H1 (cell line): ENCODE measurements around the gene GANAB. TPM values are rescaled to one million over a fixed set of nuclear protein-coding genes. Genes with fewer than 3 reads are reported as not detected.

Experiments
- FOSL1 ChIP-seq: IDR thresholded peaks from 2 replicates; pipeline ENCODE4 v1.6.1; 2011; ENCODE audit warnings: mild to moderate bottlenecking, low read depth, low read length, moderate library complexity; ENCODE audit not compliant: insufficient read depth
- KDM4A ChIP-seq: IDR thresholded peaks from one replicate; pipeline ENCODE4 v1.7.1; 2012; ENCODE audit warnings: low read depth, mild to moderate bottlenecking, moderate library complexity, low read length, inconsistent platforms; ENCODE audit not compliant: severe bottlenecking
- RBBP5 ChIP-seq: IDR thresholded peaks from 2 replicates; pipeline ENCODE4 v1.7.1; 2012; ENCODE audit warnings: low read depth, mild to moderate bottlenecking, inconsistent platforms, low read length, moderate library complexity, borderline replicate concordance
- SP2 ChIP-seq: IDR thresholded peaks from 2 replicates; pipeline ENCODE4 v1.6.1; 2012; ENCODE audit warnings: mild to moderate bottlenecking, low read length, inconsistent platforms
- TAF1 ChIP-seq: IDR thresholded peaks from 2 replicates; pipeline ENCODE4 v1.6.1; 2011; ENCODE audit warnings: mild to moderate bottlenecking, low read depth, low read length
- polyA plus RNA-seq, 7 experiments: library from polyadenylated mRNA; depleted of rRNA in 3 of 7; stranded (reverse) in 5 of 7; unstranded in 2 of 7; fragments of >200 nt in 5 of 7; fragments of 200-250 nt in 2 of 7; gene quantifications; 1 replicate in 5 of 7; 2 replicates in 1 of 7; 4 replicates in 1 of 7; pipeline versions ENCODE4 v1.2.1 to v1.2.3, GENCODE V29; 2011 to 2013; ENCODE audit warnings: missing spikeins in 2 of 7, mixed read lengths in 2 of 7
- total RNA-seq: library from RNA; stranded (reverse); fragmentation: NEBNext Ultra II Directional; extraction: Animal tissue kit (Norgen Biotek cat#: 25700); gene quantifications from 2 replicates; pipeline ENCODE4 v1.2.1, GENCODE V29; 2021

GANAB gene
- total and polyA plus RNA-seq, 2 of the 8 experiments (the other 6 are each of a cell fraction or from before 2014, with no cell fraction given) = 289 to 330 TPM

DNA sequence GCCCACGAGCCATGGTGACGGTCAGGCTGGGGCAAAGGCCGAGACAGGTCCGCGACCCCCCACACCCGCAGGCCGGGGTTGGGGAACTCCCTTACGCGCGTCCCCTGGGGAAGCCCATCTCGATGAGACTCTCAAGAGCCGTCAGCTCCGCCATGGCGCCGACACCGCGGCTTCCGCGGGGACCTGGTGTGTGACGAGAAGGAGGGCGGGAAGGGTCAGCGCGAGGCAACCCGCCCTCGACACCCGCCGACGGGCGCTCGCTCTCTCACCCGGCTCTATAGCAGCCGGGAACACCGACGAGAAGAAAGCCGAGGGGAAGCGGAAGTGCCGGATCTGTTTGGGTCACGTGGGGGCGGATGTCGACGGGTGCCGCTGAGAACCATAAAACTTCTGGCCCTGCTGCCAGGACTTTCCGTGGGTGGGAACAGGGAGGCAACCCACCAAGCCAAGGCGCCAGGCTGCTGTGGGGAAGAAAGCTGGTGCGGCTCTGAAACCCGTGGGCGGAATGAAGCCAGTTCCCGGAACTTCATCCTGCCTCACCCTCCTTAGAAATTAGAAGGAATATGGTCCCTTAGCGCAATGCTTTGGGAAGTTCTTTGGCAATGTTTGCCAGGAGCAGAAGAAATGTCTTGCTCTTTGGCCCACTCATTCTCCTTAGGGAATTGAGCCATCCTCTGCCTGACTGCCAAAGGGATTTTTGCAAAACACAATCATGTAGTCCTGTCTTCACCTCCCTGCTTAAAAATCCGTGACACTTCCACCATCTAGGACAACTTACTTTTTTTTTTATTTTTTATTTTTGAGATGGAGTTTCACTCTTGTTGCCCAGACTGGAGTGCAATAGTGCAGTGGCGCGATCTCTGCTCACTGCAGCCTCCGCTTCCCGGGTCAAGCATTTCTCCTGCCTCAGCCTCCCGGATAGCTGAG, 32.6 kb upstream of the GANAB start, which contains the start of gene UBXN1 (continued):
- peak; percentile 63; the same call in 1 of the 2 replicates for TF ChIP-seq RBBP5
- TF ChIP-seq KDM4A = peak; percentile 67
- TF ChIP-seq FOSL1 = no peak
- TF ChIP-seq SP2 = no peak
- peak; percentile 80 for TF ChIP-seq TAF1
